ENCODE results near the gene PTK7. TPM values are rescaled to one million over a fixed set of nuclear protein-coding genes. Genes with fewer than 3 reads are reported as not detected.

PTK7 gene
- polyA plus RNA-seq, 10 donors, result 33.3 to 176 (median 57.0) TPM

- DNase-seq, result no peak
Observed at GRCh38 chr6:43175676-43176422, 99.7 kb downstream of the PTK7 start.

- no peak for DNase-seq
Observed at GRCh38 chr6:43176423-43176786, 100.3 kb downstream of the PTK7 start.

GRCh38 chr6:43178150-43178549 is 102.0 kb downstream of the PTK7 start:
- DNase-seq, result no peak

- DNase-seq, result no peak
Observed at GRCh38 chr6:43178951-43179830, 103.1 kb downstream of the PTK7 start.

GRCh38 chr6:43180058-43180457 is 103.9 kb downstream of the PTK7 start:
- no peak for DNase-seq

GRCh38 chr6:43180985-43181384 is 104.9 kb downstream of the PTK7 start:
- DNase-seq, result peak in 1 of 3 donors; percentile 25

GRCh38 chr6:43181621-43181941 is 105.5 kb downstream of the PTK7 start:
- DNase-seq, result no peak

GRCh38 chr6:43181942-43182860 is 106.1 kb downstream of the PTK7 start, which contains the start of gene CUL9:
Gene CUL9, plus strand, starts transcription at chr6:43182196. Its CDS starts 2,115 bp downstream, at chr6:43184311.
- peak; percentile 65 to 93 (median 88) for DNase-seq

- no peak for DNase-seq
Observed at GRCh38 chr6:43183441-43183840, 107.3 kb downstream of the PTK7 start.

GRCh38 chr6:43184268-43184985 is 108.3 kb downstream of the PTK7 start:
- no peak for DNase-seq

- DNase-seq, result no peak
Observed at GRCh38 chr6:43185391-43185985, 109.4 kb downstream of the PTK7 start.

- no peak for DNase-seq
Observed at GRCh38 chr6:43186019-43186418, 109.9 kb downstream of the PTK7 start.

GRCh38 chr6:43186706-43187105 is 110.6 kb downstream of the PTK7 start:
- DNase-seq, result no peak

GRCh38 chr6:43187821-43188220 is 111.7 kb downstream of the PTK7 start:
- DNase-seq, result no peak

GRCh38 chr6:43188426-43188825 is 112.3 kb downstream of the PTK7 start:
- DNase-seq, result no peak

- DNase-seq, result no peak
Observed at GRCh38 chr6:43189776-43190304, 113.7 kb downstream of the PTK7 start.

- DNase-seq, result no peak
Observed at GRCh38 chr6:43192911-43193310, 116.8 kb downstream of the PTK7 start.

- no peak for DNase-seq
Observed at GRCh38 chr6:43193929-43194328, 117.8 kb downstream of the PTK7 start.

GRCh38 chr6:43196337-43196736 is 120.2 kb downstream of the PTK7 start:
- no peak for DNase-seq

GRCh38 chr6:43199912-43200311 is 123.8 kb downstream of the PTK7 start:
- DNase-seq, result no peak

GRCh38 chr6:43200541-43200940 is 124.4 kb downstream of the PTK7 start:
- DNase-seq, result no peak

All from muscle of back (tissue), 11 donors.